CD14-positive monocyte (primary cell): ENCODE measurements around the gene CDK16. TPM values are rescaled to one million over a fixed set of nuclear protein-coding genes. Genes with fewer than 3 reads are reported as not detected.

Experiments
- DNase-seq, 3 donors: peaks; one replicate each; pipeline ENCODE4 v3.0.0-alpha.2; 2011 to 2022
- H2AFZ ChIP-seq: 2 replicates; pipeline ENCODE4 v1.6.0; 2012; ENCODE audit warnings: mild to moderate bottlenecking, low read depth, low read length, inconsistent platforms; ENCODE audit not compliant: insufficient read depth, poor library complexity, severe bottlenecking
- H3K27ac ChIP-seq, 2 donors: 1 replicate in 1 of 2; 2 replicates in 1 of 2; pipeline ENCODE4 v1.5.1; 2012 to 2013; ENCODE audit warnings: low read length in 2 of 2, control low read depth in 1 of 2, inconsistent platforms in 1 of 2, low read depth in 1 of 2, mild to moderate bottlenecking in 1 of 2
- H3K27me3 ChIP-seq, 2 donors: one replicate each; pipeline versions ENCODE4 v1.6.0 to v1.6.1; 2011 to 2013; ENCODE audit warnings: low read length in 2 of 2; ENCODE audit not compliant: control insufficient read depth in 2 of 2, insufficient read depth in 2 of 2
- H3K36me3 ChIP-seq, 2 donors: replicated peaks in 1 of 2; 1 replicate in 1 of 2; 2 replicates in 1 of 2; pipeline versions ENCODE4 v1.5.1 to v1.6.1; 2012 to 2013; ENCODE audit warnings: low read length in 2 of 2, control low read depth in 1 of 2, inconsistent platforms in 1 of 2, mild to moderate bottlenecking in 1 of 2; ENCODE audit not compliant: insufficient read depth in 2 of 2, control insufficient read depth in 1 of 2
- H3K4me1 ChIP-seq, 2 donors: 1 replicate in 1 of 2; 2 replicates in 1 of 2; pipeline versions ENCODE4 v1.5.1 to v1.6.1; 2012 to 2013; ENCODE audit warnings: low read length in 2 of 2, control low read depth in 1 of 2, inconsistent platforms in 1 of 2, mild to moderate bottlenecking in 1 of 2, moderate library complexity in 1 of 2; ENCODE audit not compliant: insufficient read depth in 2 of 2, control insufficient read depth in 1 of 2
- H3K4me2 ChIP-seq: replicated peaks from 2 replicates; pipeline ENCODE3; 2012; ENCODE audit warnings: low read length, moderate library complexity, mild to moderate bottlenecking; ENCODE audit not compliant: poor library complexity, severe bottlenecking; ENCODE audit errors: extremely low read depth
- H3K4me3 ChIP-seq, 3 experiments: fragments of 200-600 bp in 1 of 3; sonication (generic) in 1 of 3; replicated peaks in 1 of 3; 1 replicate in 2 of 3; 2 replicates in 1 of 3; pipeline ENCODE4 v1.5.1; 2011 to 2013; ENCODE audit warnings: low read length in 3 of 3, mild to moderate bottlenecking in 3 of 3, control low read depth in 2 of 3, low read depth in 2 of 3, inconsistent platforms in 1 of 3, moderate library complexity in 1 of 3
- H3K79me2 ChIP-seq: 2 replicates; pipeline ENCODE4 v1.6.0; 2012; ENCODE audit warnings: mild to moderate bottlenecking, control low read depth, inconsistent platforms, low read length, moderate library complexity; ENCODE audit not compliant: insufficient read depth
- H3K9ac ChIP-seq: 2 replicates; pipeline ENCODE4 v1.6.0; 2017; ENCODE audit warnings: low read length, mild to moderate bottlenecking; ENCODE audit not compliant: insufficient read depth, poor library complexity, severe bottlenecking
- H3K9me3 ChIP-seq, 2 donors: replicated peaks in 1 of 2; 1 replicate in 1 of 2; 2 replicates in 1 of 2; pipeline versions ENCODE4 v1.5.1 to v1.6.1; 2012 to 2013; ENCODE audit warnings: low read length in 2 of 2, control low read depth in 1 of 2; ENCODE audit not compliant: control insufficient read depth in 1 of 2, insufficient read depth in 1 of 2
- H4K20me1 ChIP-seq: 2 replicates; pipeline ENCODE4 v1.6.0; 2012; ENCODE audit warnings: mild to moderate bottlenecking, low read length, control low read depth, moderate library complexity; ENCODE audit not compliant: insufficient read depth
- H3K27ac Mint-ChIP-seq, 7 donors: one replicate each; pipeline ENCODE4 v1.8.0; 2020; ENCODE audit warnings: mild to moderate bottlenecking in 7 of 7, mixed read lengths in 7 of 7, moderate library complexity in 6 of 7, inconsistent platforms in 2 of 7
- H3K27me3 Mint-ChIP-seq, 3 donors: one replicate each; pipeline ENCODE4 v1.8.0; 2021 to 2022; ENCODE audit warnings: low read depth in 3 of 3, mild to moderate bottlenecking in 3 of 3, mixed read lengths in 3 of 3, moderate library complexity in 3 of 3, inconsistent platforms in 1 of 3
- H3K36me3 Mint-ChIP-seq, 2 donors: one replicate each; pipeline ENCODE4 v1.8.0; 2020; ENCODE audit warnings: mixed read lengths in 2 of 2, inconsistent platforms in 1 of 2, mild to moderate bottlenecking in 1 of 2
- H3K4me1 Mint-ChIP-seq: one replicate; pipeline ENCODE4 v1.8.0; 2020; ENCODE audit warnings: mild to moderate bottlenecking, mixed read lengths
- H3K4me3 Mint-ChIP-seq, 2 donors: one replicate each; pipeline ENCODE4 v1.8.0; 2020; ENCODE audit warnings: mild to moderate bottlenecking in 2 of 2, mixed read lengths in 2 of 2, moderate library complexity in 1 of 2
- H3K9me3 Mint-ChIP-seq, 7 donors: one replicate each; pipeline ENCODE4 v1.8.0; 2020 to 2022; ENCODE audit warnings: mixed read lengths in 7 of 7, mild to moderate bottlenecking in 6 of 7, moderate library complexity in 6 of 7, inconsistent platforms in 2 of 7
- CTCF ChIP-seq: fragments of 200-600 bp; IDR thresholded peaks from one replicate; pipeline ENCODE4 v1.8.0; 2022; ENCODE audit warnings: antibody characterized with exemption, mild to moderate bottlenecking
- WGBS: methylation state at CpG from one replicate; pipeline ENCODE4 v1.1.5; 2013; ENCODE audit warnings: missing lambda C conversion rate; ENCODE audit not compliant: insufficient coverage; 5-methylcytosine and 5-hydroxymethylcytosine counted together
- intact Hi-C, 2 donors: fragments of 100-400 bp; cut with micrococcal nuclease; formaldehyde crosslinking; loops; one replicate each; pipeline versions ENCODE4 v1.15.0 to v1.15.1; 2023
- polyA plus RNA-seq, 3 donors: library from polyadenylated mRNA; depleted of rRNA in 1 of 3; unstranded in 2 of 3; stranded (reverse) in 1 of 3; fragments of 300-500 nt in 2 of 3; fragments of >200 nt in 1 of 3; fragmentation: Illumina TruSeq in 2 of 3; gene quantifications; 1 replicate in 2 of 3; 2 replicates in 1 of 3; pipeline ENCODE4 v1.2.3, GENCODE V29; 2012 to 2021

The CDK16 gene
- polyA plus RNA-seq, 3 donors, result 7.3 to 97.4 (median 14.1) TPM

- intact Hi-C loops, result no loop called here
Observed at GRCh38 chrX:47177079-47177478, 41.4 kb upstream of the CDK16 start.

DNA sequence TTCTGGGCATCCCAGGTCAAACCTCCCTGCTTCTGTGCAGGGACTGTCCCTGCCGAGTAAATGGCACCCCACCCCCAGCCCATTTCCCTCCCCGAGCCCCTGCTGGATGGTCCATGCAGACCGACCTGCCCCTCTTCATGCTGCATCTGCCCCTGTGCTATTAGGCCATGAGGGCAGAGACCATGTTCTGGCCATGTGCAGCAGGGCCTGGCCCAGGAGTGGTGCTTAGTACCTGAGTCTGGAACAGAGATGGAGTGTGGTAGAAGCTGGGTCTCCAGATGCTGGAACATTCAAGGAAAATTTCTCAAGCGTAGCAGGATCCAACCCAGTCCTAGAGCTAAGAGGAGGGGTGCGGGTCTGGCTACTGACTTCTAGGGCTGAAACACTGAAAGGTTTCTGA, 40.1 kb upstream of the CDK16 start:
- H3K27ac Mint-ChIP-seq, result peak overlapping the region in 1 of 7 donors; percentile 36
- H3K4me1 ChIP-seq, result no peaks in the 10 kb centered on the region
- no peak overlapping the region for H3K4me3 ChIP-seq
- H2AFZ ChIP-seq, result no peak overlapping the region
- H3K27me3 ChIP-seq, result no peaks in the 10 kb centered on the region
- H3K27ac ChIP-seq, result no peak overlapping the region
- no peaks in the 10 kb centered on the region for H3K79me2 ChIP-seq
- H3K4me2 ChIP-seq, result no peak overlapping the region
- H3K27me3 Mint-ChIP-seq, result peaks cover 0 to 52% (median 1%) of the 10 kb centered on the region in 3 donors
- H3K36me3 Mint-ChIP-seq, result peaks cover 62 to 86% of the 10 kb centered on the region in 2 donors
- TF ChIP-seq CTCF, result no peak
- no peak overlapping the region for H3K4me3 Mint-ChIP-seq
- no peaks in the 10 kb centered on the region for H3K4me1 Mint-ChIP-seq
- H4K20me1 ChIP-seq, result peaks cover 16% of the 10 kb centered on the region
- no peak overlapping the region for H3K9ac ChIP-seq
- peaks cover 0 to 2% (median 0%) of the 10 kb centered on the region in 7 donors for H3K9me3 Mint-ChIP-seq
- 100% methylated on average over 1 of the region's 5 CpGs for WGBS
- no peak for DNase-seq
- peaks cover 80 to 96% of the 10 kb centered on the region in 2 donors for H3K36me3 ChIP-seq
- H3K9me3 ChIP-seq, result no peaks in the 10 kb centered on the region
- intact Hi-C loops, result no loop called here

More at GRCh38 chrX:47177079-47177478, 41.4 kb upstream of the CDK16 start:
- Histone ChIP-seq H4K20me1 (peaks cover 15% of the 10 kb centered on the region), H3K9ac (no peak overlapping the region), H3K27ac (no peak overlapping the region), H3K9me3 (no peaks in the 10 kb centered on the region), H2AFZ (no peak overlapping the region), H3K36me3 (peaks cover 82 to 99% of the 10 kb centered on the region in 2 donors), H3K4me1 (no peaks in the 10 kb centered on the region), H3K79me2 (no peaks in the 10 kb centered on the region), H3K4me3 (no peak overlapping the region), H3K27me3 (no peaks in the 10 kb centered on the region), H3K4me2 (no peak overlapping the region)
- WGBS, result 50% methylated on average over 2 of the region's 2 CpGs
- no peak for TF ChIP-seq CTCF
- H3K36me3 Mint-ChIP-seq, result peaks cover 64 to 89% of the 10 kb centered on the region in 2 donors
- no peak overlapping the region for H3K4me3 Mint-ChIP-seq
- no peaks in the 10 kb centered on the region for H3K4me1 Mint-ChIP-seq
- no peak for DNase-seq
- H3K27ac Mint-ChIP-seq, result no peak overlapping the region
- peaks cover 0 to 2% (median 0%) of the 10 kb centered on the region in 7 donors for H3K9me3 Mint-ChIP-seq
- peaks cover 0 to 54% (median 1%) of the 10 kb centered on the region in 3 donors for H3K27me3 Mint-ChIP-seq
